GM12891 (cell line): Measurements from ENCODE around the gene LAMA5.

Experiments
- PAX5 ChIP-seq: IDR thresholded peaks from 2 replicates; pipeline ENCODE4 v1.6.1; 2011; ENCODE audit warnings: low read length, moderate library complexity, mild to moderate bottlenecking; ENCODE audit not compliant: insufficient read depth, severe bottlenecking
- POLR2A ChIP-seq: IDR thresholded peaks from 2 replicates; pipeline ENCODE4 v1.6.1; 2011; ENCODE audit warnings: low read depth, low read length, control low read depth
- POLR2AphosphoS5 ChIP-seq: IDR thresholded peaks from 2 replicates; pipeline ENCODE4 v1.6.1; 2011; ENCODE audit warnings: low read depth, low read length, control low read depth
- POU2F2 ChIP-seq: IDR thresholded peaks from 2 replicates; pipeline ENCODE4 v1.6.1; 2011; ENCODE audit warnings: low read depth, mild to moderate bottlenecking, control low read depth, low read length, moderate library complexity
- SPI1 ChIP-seq: IDR thresholded peaks from 2 replicates; pipeline ENCODE4 v1.6.1; 2011; ENCODE audit warnings: low read depth, low read length, control low read depth
- TAF1 ChIP-seq: IDR thresholded peaks from 2 replicates; pipeline ENCODE4 v1.6.1; 2011; ENCODE audit warnings: low read depth, low read length, control low read depth

DNA sequence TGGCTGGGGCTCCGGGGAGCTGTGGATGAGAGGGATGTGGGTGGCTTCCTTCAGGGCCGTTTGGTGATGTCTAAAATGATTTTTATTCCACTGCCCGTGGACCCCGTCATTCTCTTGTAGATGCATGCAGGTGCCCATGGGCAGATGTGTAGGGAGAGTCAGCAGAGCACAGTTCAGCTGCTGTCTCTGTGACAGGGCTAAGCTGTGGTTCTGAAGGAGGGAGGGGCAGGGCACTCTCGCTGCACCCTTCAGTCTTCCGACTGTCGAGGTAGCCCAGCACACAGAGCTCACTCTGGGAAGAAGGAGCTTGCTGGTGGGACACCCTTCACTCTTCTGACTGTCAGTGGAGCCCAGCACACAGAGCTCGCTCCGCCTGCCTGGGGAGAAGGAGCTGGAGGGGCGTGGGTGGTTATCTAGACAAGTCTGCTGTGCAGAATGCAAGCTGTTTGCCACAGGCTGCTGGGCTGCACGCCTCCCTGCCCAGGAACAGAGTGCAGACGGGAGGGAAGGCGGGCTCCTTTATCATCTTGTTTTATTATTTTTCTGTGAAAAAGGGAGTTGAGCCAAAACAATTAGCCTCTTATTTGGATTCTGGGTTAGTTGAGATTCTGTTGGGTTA lies 92.7 kb downstream of the LAMA5 start:
- TF ChIP-seq TAF1 = no peak
- TF ChIP-seq POLR2A = no peak
- TF ChIP-seq POLR2AphosphoS5 = no peak
- TF ChIP-seq POU2F2 = no peak
- no peak for TF ChIP-seq SPI1
- TF ChIP-seq PAX5 = no peak
